GM23338 (cell line): Measurements from ENCODE around the gene RAP2A. TPM values are rescaled to one million over a fixed set of nuclear protein-coding genes. Genes with fewer than 3 reads are reported as not detected.

Source experiments
- ATAC-seq: fragments of 200-7000 bp; cut with Tn5 transposase; 3 replicates; pipeline ENCODE4 v1.9.1; 2020
- DNase-seq: peaks from one replicate; pipeline ENCODE4 v3.0.0-alpha.2; 2015; ENCODE audit warnings: low spot score
- H2AFZ ChIP-seq: fragments of 200-600 bp; sonication (generic); 2 replicates; pipeline ENCODE4 v1.8.0; 2016; ENCODE audit warnings: antibody characterized with exemption, mild to moderate bottlenecking, moderate library complexity
- H3F3A ChIP-seq: fragments of 200-600 bp; sonication (generic); replicated peaks from 2 replicates; pipeline ENCODE4 v1.8.0; 2017; ENCODE audit warnings: antibody characterized with exemption, mixed run types, low read depth
- H3K27ac ChIP-seq: fragments of 200-600 bp; sonication (generic); 2 replicates; pipeline ENCODE4 v1.6.1; 2016; ENCODE audit warnings: low read depth
- H3K27me3 ChIP-seq: fragments of 200-600 bp; sonication (generic); 2 replicates; pipeline ENCODE4 v1.8.0; 2016; ENCODE audit warnings: mild to moderate bottlenecking, mixed run types, moderate library complexity; ENCODE audit not compliant: insufficient read depth
- H3K36me3 ChIP-seq: fragments of 200-600 bp; sonication (generic); 2 replicates; pipeline ENCODE4 v1.8.0; 2016; ENCODE audit warnings: mild to moderate bottlenecking; ENCODE audit not compliant: insufficient read depth
- H3K4me1 ChIP-seq: fragments of 200-600 bp; sonication (generic); 2 replicates; pipeline ENCODE4 v1.8.0; 2016; ENCODE audit warnings: mild to moderate bottlenecking, moderate library complexity; ENCODE audit not compliant: insufficient read depth
- H3K4me2 ChIP-seq: fragments of 200-600 bp; sonication (generic); 2 replicates; pipeline ENCODE4 v1.7.1; 2017; ENCODE audit warnings: mixed run types
- H3K4me3 ChIP-seq: fragments of 200-600 bp; sonication (generic); 2 replicates; pipeline ENCODE4 v1.6.1; 2016; ENCODE audit warnings: mixed run types
- H3K79me2 ChIP-seq: fragments of 200-600 bp; sonication (generic); replicated peaks from 2 replicates; pipeline ENCODE4 v1.8.0; 2017; ENCODE audit warnings: mild to moderate bottlenecking; ENCODE audit not compliant: insufficient read depth
- H3K9me2 ChIP-seq: fragments of 200-600 bp; sonication (generic); 2 replicates; pipeline ENCODE4 v1.8.0; 2017; ENCODE audit not compliant: insufficient read depth
- H4K20me1 ChIP-seq: fragments of 200-600 bp; sonication (generic); replicated peaks from 2 replicates; pipeline ENCODE4 v1.8.0; 2017; ENCODE audit warnings: mild to moderate bottlenecking; ENCODE audit not compliant: insufficient read depth
- H3K27ac Mint-ChIP-seq: 2 replicates; pipeline ENCODE4 v1.8.0; 2020; ENCODE audit warnings: inconsistent platforms, mild to moderate bottlenecking, moderate library complexity, mixed read lengths
- H3K27me3 Mint-ChIP-seq: 3 replicates; pipeline ENCODE4 v1.8.0; 2022; ENCODE audit warnings: low read depth, mild to moderate bottlenecking, moderate library complexity, mixed read lengths, inconsistent platforms; ENCODE audit not compliant: insufficient read depth, poor library complexity
- H3K36me3 Mint-ChIP-seq: 3 replicates; pipeline ENCODE4 v1.8.0; 2021; ENCODE audit warnings: low read depth, mild to moderate bottlenecking, inconsistent platforms, moderate library complexity, mixed read lengths
- H3K4me1 Mint-ChIP-seq: 3 replicates; pipeline ENCODE4 v1.8.0; 2020; ENCODE audit warnings: mild to moderate bottlenecking, inconsistent platforms, mixed read lengths
- H3K4me3 Mint-ChIP-seq: 3 replicates; pipeline ENCODE4 v1.8.0; 2021; ENCODE audit warnings: moderate library complexity, mild to moderate bottlenecking, inconsistent platforms, mixed read lengths
- H3K9me3 Mint-ChIP-seq: 3 replicates; pipeline ENCODE4 v1.8.0; 2020; ENCODE audit warnings: moderate library complexity, mild to moderate bottlenecking, inconsistent platforms, mixed read lengths
- CREB1 ChIP-seq: fragments of 250-450 bp; sonication (Bioruptor Pico); IDR thresholded peaks from 2 replicates; pipeline ENCODE4 v1.5.0; 2020; ENCODE audit warnings: low read depth, mild to moderate bottlenecking, moderate library complexity
- EZH2 ChIP-seq: fragments of 200-600 bp; sonication (generic); IDR thresholded peaks from one replicate; pipeline ENCODE4 v1.8.0; 2017; ENCODE audit warnings: antibody characterized with exemption, mild to moderate bottlenecking, low read depth; ENCODE audit not compliant: unreplicated experiment
- EZH2phosphoT487 ChIP-seq: fragments of 200-600 bp; sonication (generic); IDR thresholded peaks from one replicate; pipeline ENCODE4 v1.8.1; 2018; ENCODE audit warnings: antibody characterized with exemption; ENCODE audit not compliant: unreplicated experiment
- JUNB ChIP-seq: IDR thresholded peaks from one replicate; pipeline ENCODE4 v1.6.1; 2016; ENCODE audit warnings: antibody characterized with exemption; ENCODE audit not compliant: unreplicated experiment
- NANOG ChIP-seq: IDR thresholded peaks from 2 replicates; pipeline ENCODE4 v1.6.1; 2016; ENCODE audit warnings: antibody characterized with exemption, borderline replicate concordance
- POLR2AphosphoS5 ChIP-seq: IDR thresholded peaks from 2 replicates; pipeline ENCODE4 v1.6.1; 2016; ENCODE audit warnings: antibody characterized with exemption, low read depth
- STAT1 ChIP-seq: IDR thresholded peaks from one replicate; pipeline ENCODE4 v1.6.1; 2016; ENCODE audit warnings: antibody characterized with exemption; ENCODE audit not compliant: unreplicated experiment
- ZNF114 ChIP-seq: fragments of 250-450 bp; sonication (Bioruptor Pico); IDR thresholded peaks from 2 replicates; pipeline ENCODE4 v1.5.0; 2020; ENCODE audit warnings: mild to moderate bottlenecking, moderate library complexity
- ZNF331 ChIP-seq: fragments of 250-450 bp; sonication (Bioruptor Pico); IDR thresholded peaks from 2 replicates; pipeline ENCODE4 v1.5.0; 2020; ENCODE audit warnings: low read depth, mild to moderate bottlenecking, moderate library complexity
- polyA plus RNA-seq: library from polyadenylated mRNA; unstranded; fragments of >200 nt; fragmentation: Nextera tagmentation; extraction: Ambion mirVana; gene quantifications from 2 replicates; pipeline ENCODE4 v1.2.1, GENCODE V29; 2016
- total RNA-seq: library from RNA; depleted of rRNA; stranded (reverse); fragments of >200 nt; shearing (Covaris generic); gene quantifications from 2 replicates; pipeline ENCODE4 v1.2.3, GENCODE V29; 2014
- TF ChIP-seq, protein P1 (sequence below): fragments of 250-450 bp; sonication (Bioruptor Pico); IDR thresholded peaks from 2 replicates; pipeline ENCODE4 v1.5.0; 2020; ENCODE audit warnings: mild to moderate bottlenecking, moderate library complexity
- TF ChIP-seq, protein P2 (sequence below): IDR thresholded peaks from 2 replicates; pipeline ENCODE4 v1.6.1; 2016; ENCODE audit warnings: antibody characterized with exemption
- TF ChIP-seq, protein P3 (sequence below): IDR thresholded peaks from one replicate; pipeline ENCODE4 v1.6.1; 2018; ENCODE audit warnings: antibody characterized with exemption; ENCODE audit not compliant: unreplicated experiment
- TF ChIP-seq, protein P4 (sequence below), 2 experiments: fragments of 200-600 bp in 1 of 2; sonication (generic) in 1 of 2; conservative IDR thresholded peaks; 2 replicates each; pipeline versions ENCODE4 v1.5.1 to v1.6.1; 2016 to 2017; ENCODE audit warnings: antibody characterized with exemption in 2 of 2, low read depth in 2 of 2, mild to moderate bottlenecking in 2 of 2, moderate library complexity in 1 of 2

RAP2A gene
- total and polyA plus RNA-seq, 2 experiments from 2014 or later, result 10.4 to 35.3 TPM

DNA sequence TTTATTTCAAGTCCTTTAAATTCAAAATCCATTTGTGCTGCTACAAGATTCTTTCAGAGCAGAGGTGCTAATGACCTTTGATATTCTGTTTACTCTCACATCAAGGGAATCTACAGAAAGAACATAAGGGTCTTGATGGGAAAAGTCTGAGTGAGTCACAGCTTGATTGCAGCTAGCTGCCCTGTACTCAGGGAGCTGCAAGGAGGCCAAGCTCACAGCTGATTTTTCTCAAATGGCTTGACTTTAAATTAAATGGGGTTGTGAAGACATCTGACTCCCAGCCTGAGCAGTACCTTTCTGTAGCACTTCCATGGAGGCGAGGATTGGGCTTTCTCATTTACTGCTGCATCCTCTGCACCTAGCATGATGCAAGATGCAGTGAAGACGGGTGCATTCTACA is 62.5 kb downstream of the RAP2A start:
- TF ChIP-seq, protein P1, sequence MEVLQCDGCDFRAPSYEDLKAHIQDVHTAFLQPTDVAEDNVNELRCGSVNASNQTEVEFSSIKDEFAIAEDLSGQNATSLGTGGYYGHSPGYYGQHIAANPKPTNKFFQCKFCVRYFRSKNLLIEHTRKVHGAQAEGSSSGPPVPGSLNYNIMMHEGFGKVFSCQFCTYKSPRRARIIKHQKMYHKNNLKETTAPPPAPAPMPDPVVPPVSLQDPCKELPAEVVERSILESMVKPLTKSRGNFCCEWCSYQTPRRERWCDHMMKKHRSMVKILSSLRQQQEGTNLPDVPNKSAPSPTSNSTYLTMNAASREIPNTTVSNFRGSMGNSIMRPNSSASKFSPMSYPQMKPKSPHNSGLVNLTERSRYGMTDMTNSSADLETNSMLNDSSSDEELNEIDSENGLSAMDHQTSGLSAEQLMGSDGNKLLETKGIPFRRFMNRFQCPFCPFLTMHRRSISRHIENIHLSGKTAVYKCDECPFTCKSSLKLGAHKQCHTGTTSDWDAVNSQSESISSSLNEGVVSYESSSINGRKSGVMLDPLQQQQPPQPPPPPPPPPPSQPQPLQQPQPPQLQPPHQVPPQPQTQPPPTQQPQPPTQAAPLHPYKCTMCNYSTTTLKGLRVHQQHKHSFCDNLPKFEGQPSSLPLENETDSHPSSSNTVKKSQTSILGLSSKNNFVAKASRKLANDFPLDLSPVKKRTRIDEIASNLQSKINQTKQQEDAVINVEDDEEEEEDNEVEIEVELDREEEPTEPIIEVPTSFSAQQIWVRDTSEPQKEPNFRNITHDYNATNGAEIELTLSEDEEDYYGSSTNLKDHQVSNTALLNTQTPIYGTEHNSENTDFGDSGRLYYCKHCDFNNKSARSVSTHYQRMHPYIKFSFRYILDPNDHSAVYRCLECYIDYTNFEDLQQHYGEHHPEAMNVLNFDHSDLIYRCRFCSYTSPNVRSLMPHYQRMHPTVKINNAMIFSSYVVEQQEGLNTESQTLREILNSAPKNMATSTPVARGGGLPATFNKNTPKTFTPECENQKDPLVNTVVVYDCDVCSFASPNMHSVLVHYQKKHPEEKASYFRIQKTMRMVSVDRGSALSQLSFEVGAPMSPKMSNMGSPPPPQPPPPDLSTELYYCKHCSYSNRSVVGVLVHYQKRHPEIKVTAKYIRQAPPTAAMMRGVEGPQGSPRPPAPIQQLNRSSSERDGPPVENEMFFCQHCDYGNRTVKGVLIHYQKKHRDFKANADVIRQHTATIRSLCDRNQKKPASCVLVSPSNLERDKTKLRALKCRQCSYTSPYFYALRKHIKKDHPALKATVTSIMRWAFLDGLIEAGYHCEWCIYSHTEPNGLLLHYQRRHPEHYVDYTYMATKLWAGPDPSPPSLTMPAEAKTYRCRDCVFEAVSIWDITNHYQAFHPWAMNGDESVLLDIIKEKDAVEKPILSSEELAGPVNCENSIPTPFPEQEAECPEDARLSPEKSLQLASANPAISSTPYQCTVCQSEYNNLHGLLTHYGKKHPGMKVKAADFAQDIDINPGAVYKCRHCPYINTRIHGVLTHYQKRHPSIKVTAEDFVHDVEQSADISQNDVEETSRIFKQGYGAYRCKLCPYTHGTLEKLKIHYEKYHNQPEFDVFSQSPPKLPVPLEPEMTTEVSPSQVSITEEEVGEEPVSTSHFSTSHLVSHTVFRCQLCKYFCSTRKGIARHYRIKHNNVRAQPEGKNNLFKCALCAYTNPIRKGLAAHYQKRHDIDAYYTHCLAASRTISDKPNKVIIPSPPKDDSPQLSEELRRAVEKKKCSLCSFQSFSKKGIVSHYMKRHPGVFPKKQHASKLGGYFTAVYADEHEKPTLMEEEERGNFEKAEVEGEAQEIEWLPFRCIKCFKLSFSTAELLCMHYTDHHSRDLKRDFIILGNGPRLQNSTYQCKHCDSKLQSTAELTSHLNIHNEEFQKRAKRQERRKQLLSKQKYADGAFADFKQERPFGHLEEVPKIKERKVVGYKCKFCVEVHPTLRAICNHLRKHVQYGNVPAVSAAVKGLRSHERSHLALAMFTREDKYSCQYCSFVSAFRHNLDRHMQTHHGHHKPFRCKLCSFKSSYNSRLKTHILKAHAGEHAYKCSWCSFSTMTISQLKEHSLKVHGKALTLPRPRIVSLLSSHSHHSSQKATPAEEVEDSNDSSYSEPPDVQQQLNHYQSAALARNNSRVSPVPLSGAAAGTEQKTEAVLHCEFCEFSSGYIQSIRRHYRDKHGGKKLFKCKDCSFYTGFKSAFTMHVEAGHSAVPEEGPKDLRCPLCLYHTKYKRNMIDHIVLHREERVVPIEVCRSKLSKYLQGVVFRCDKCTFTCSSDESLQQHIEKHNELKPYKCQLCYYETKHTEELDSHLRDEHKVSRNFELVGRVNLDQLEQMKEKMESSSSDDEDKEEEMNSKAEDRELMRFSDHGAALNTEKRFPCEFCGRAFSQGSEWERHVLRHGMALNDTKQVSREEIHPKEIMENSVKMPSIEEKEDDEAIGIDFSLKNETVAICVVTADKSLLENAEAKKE (CRISPR knock-in tag), result no peak
- TF ChIP-seq, protein P2, sequence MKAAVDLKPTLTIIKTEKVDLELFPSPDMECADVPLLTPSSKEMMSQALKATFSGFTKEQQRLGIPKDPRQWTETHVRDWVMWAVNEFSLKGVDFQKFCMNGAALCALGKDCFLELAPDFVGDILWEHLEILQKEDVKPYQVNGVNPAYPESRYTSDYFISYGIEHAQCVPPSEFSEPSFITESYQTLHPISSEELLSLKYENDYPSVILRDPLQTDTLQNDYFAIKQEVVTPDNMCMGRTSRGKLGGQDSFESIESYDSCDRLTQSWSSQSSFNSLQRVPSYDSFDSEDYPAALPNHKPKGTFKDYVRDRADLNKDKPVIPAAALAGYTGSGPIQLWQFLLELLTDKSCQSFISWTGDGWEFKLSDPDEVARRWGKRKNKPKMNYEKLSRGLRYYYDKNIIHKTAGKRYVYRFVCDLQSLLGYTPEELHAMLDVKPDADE, result no peak
- TF ChIP-seq EZH2phosphoT487 (no peak), JUNB (no peak), CREB1 (no peak), STAT1 (no peak), ZNF331 (no peak), EZH2 (no peak), POLR2AphosphoS5 (no peak), NANOG (no peak), ZNF114 (CRISPR knock-in tag) (no peak)
- TF ChIP-seq, protein P3, sequence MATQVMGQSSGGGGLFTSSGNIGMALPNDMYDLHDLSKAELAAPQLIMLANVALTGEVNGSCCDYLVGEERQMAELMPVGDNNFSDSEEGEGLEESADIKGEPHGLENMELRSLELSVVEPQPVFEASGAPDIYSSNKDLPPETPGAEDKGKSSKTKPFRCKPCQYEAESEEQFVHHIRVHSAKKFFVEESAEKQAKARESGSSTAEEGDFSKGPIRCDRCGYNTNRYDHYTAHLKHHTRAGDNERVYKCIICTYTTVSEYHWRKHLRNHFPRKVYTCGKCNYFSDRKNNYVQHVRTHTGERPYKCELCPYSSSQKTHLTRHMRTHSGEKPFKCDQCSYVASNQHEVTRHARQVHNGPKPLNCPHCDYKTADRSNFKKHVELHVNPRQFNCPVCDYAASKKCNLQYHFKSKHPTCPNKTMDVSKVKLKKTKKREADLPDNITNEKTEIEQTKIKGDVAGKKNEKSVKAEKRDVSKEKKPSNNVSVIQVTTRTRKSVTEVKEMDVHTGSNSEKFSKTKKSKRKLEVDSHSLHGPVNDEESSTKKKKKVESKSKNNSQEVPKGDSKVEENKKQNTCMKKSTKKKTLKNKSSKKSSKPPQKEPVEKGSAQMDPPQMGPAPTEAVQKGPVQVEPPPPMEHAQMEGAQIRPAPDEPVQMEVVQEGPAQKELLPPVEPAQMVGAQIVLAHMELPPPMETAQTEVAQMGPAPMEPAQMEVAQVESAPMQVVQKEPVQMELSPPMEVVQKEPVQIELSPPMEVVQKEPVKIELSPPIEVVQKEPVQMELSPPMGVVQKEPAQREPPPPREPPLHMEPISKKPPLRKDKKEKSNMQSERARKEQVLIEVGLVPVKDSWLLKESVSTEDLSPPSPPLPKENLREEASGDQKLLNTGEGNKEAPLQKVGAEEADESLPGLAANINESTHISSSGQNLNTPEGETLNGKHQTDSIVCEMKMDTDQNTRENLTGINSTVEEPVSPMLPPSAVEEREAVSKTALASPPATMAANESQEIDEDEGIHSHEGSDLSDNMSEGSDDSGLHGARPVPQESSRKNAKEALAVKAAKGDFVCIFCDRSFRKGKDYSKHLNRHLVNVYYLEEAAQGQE, result no peak
- TF ChIP-seq, protein P4, sequence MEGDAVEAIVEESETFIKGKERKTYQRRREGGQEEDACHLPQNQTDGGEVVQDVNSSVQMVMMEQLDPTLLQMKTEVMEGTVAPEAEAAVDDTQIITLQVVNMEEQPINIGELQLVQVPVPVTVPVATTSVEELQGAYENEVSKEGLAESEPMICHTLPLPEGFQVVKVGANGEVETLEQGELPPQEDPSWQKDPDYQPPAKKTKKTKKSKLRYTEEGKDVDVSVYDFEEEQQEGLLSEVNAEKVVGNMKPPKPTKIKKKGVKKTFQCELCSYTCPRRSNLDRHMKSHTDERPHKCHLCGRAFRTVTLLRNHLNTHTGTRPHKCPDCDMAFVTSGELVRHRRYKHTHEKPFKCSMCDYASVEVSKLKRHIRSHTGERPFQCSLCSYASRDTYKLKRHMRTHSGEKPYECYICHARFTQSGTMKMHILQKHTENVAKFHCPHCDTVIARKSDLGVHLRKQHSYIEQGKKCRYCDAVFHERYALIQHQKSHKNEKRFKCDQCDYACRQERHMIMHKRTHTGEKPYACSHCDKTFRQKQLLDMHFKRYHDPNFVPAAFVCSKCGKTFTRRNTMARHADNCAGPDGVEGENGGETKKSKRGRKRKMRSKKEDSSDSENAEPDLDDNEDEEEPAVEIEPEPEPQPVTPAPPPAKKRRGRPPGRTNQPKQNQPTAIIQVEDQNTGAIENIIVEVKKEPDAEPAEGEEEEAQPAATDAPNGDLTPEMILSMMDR (conservative IDR thresholded peaks at IDR 0.05; ENCODE audit: low read depth in 2 of 2), result no peak
- Mint-ChIP-seq H3K9me3 (no peaks in the 10 kb centered on the region; the same call in 2 of the 3 replicates), H3K27ac (no peak overlapping the region), H3K4me3 (no peak overlapping the region), H3K27me3 (no peaks in the 10 kb centered on the region), H3K36me3 (no peaks in the 10 kb centered on the region), H3K4me1 (no peaks in the 10 kb centered on the region)
- no peak overlapping the region for H3K27ac ChIP-seq
- no peaks in the 10 kb centered on the region for H3K79me2 ChIP-seq
- H3K27me3 ChIP-seq, result no peaks in the 10 kb centered on the region
- H3F3A ChIP-seq, result no peaks in the 10 kb centered on the region
- H3K9me2 ChIP-seq, result peaks cover 13% of the 10 kb centered on the region; the same call in 1 of the 2 replicates
- no peaks in the 10 kb centered on the region for H3K36me3 ChIP-seq
- H3K4me3 ChIP-seq, result no peak overlapping the region
- no peak overlapping the region for H2AFZ ChIP-seq
- ATAC-seq (no peak), DNase-seq (no peak)
- no peak overlapping the region for H3K4me2 ChIP-seq
- no peaks in the 10 kb centered on the region for H4K20me1 ChIP-seq
- H3K4me1 ChIP-seq, result no peaks in the 10 kb centered on the region
